Osteoblast (primary cell): Measurements from ENCODE around the gene CCDC154. TPM values are rescaled to one million over a fixed set of nuclear protein-coding genes. Genes with fewer than 3 reads are reported as not detected.

Experiments used
- DNase-seq: peaks from one replicate; pipeline ENCODE4 v3.0.0; 2011; ENCODE audit warnings: low spot score, mixed read lengths; ENCODE audit not compliant: insufficient read length; ENCODE audit errors: missing footprints
- H2AFZ ChIP-seq: 2 replicates; pipeline ENCODE4 v1.6.0; 2011; ENCODE audit warnings: mild to moderate bottlenecking, low read length
- H3K27ac ChIP-seq: 2 replicates; pipeline ENCODE4 v1.5.1; 2011; ENCODE audit warnings: mild to moderate bottlenecking, low read depth, low read length, moderate library complexity
- H3K27me3 ChIP-seq: 2 replicates; pipeline ENCODE4 v1.6.0; 2012; ENCODE audit warnings: mild to moderate bottlenecking, control low read depth, inconsistent platforms, low read length, moderate library complexity; ENCODE audit not compliant: insufficient read depth
- H3K36me3 ChIP-seq: 2 replicates; pipeline ENCODE4 v1.5.1; 2011; ENCODE audit warnings: mild to moderate bottlenecking, low read length, control low read depth, moderate library complexity; ENCODE audit not compliant: insufficient read depth
- H3K4me1 ChIP-seq: 2 replicates; pipeline ENCODE4 v1.5.1; 2011; ENCODE audit warnings: mild to moderate bottlenecking, low read length, control low read depth, moderate library complexity; ENCODE audit not compliant: insufficient read depth
- H3K4me2 ChIP-seq: 2 replicates; pipeline ENCODE4 v1.6.0; 2011; ENCODE audit warnings: mild to moderate bottlenecking, low read length; ENCODE audit not compliant: insufficient read depth
- H3K4me3 ChIP-seq: fragments of 200-600 bp; sonication (generic); 3 replicates; pipeline ENCODE4 v1.5.1; 2012; ENCODE audit warnings: mild to moderate bottlenecking, low read length, inconsistent platforms; ENCODE audit not compliant: insufficient read depth
- H3K79me2 ChIP-seq: 2 replicates; pipeline ENCODE4 v1.6.0; 2012; ENCODE audit warnings: mild to moderate bottlenecking, low read length, control low read depth, inconsistent platforms; ENCODE audit not compliant: insufficient read depth
- H3K9me3 ChIP-seq: 2 replicates; pipeline ENCODE4 v1.5.1; 2011; ENCODE audit warnings: low read depth, low read length, control low read depth
- H4K20me1 ChIP-seq: 2 replicates; pipeline ENCODE4 v1.6.0; 2012; ENCODE audit warnings: mild to moderate bottlenecking, low read length, control low read depth; ENCODE audit not compliant: insufficient read depth
- total RNA-seq: library from RNA; depleted of rRNA; stranded (reverse); fragments of >200 nt; gene quantifications from 2 replicates; pipeline ENCODE4 v1.2.3, GENCODE V29; 2012
- TF ChIP-seq, protein P1 (sequence below): IDR thresholded peaks from 2 replicates; pipeline ENCODE4 v1.5.1; 2011; ENCODE audit warnings: mild to moderate bottlenecking, low read depth, low read length, moderate library complexity; ENCODE audit errors: extremely low read depth

The CCDC154 gene
- total RNA-seq, 1 donor, result 0.36 TPM

- Histone ChIP-seq H3K79me2 (no peaks in the 10 kb centered on the region), H3K4me1 (peaks cover 4% of the 10 kb centered on the region), H3K4me3 (no peak overlapping the region), H3K27me3 (no peaks in the 10 kb centered on the region), H2AFZ (no peak overlapping the region), H3K27ac (no peak overlapping the region), H3K36me3 (no peaks in the 10 kb centered on the region), H3K4me2 (no peak overlapping the region), H3K9me3 (no peaks in the 10 kb centered on the region), H4K20me1 (no peaks in the 10 kb centered on the region)
- TF ChIP-seq, protein P1, sequence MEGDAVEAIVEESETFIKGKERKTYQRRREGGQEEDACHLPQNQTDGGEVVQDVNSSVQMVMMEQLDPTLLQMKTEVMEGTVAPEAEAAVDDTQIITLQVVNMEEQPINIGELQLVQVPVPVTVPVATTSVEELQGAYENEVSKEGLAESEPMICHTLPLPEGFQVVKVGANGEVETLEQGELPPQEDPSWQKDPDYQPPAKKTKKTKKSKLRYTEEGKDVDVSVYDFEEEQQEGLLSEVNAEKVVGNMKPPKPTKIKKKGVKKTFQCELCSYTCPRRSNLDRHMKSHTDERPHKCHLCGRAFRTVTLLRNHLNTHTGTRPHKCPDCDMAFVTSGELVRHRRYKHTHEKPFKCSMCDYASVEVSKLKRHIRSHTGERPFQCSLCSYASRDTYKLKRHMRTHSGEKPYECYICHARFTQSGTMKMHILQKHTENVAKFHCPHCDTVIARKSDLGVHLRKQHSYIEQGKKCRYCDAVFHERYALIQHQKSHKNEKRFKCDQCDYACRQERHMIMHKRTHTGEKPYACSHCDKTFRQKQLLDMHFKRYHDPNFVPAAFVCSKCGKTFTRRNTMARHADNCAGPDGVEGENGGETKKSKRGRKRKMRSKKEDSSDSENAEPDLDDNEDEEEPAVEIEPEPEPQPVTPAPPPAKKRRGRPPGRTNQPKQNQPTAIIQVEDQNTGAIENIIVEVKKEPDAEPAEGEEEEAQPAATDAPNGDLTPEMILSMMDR, result no peak
- DNase-seq, result no peak
Measured at GRCh38 chr16:1488054-1488601, 43.8 kb upstream of the CCDC154 start.

- no peaks in the 10 kb centered on the region for H3K9me3 ChIP-seq
- DNase-seq, result no peak
- H3K79me2 ChIP-seq, result no peaks in the 10 kb centered on the region
- H2AFZ ChIP-seq, result no peak overlapping the region
- TF ChIP-seq, protein P1, result no peak
- no peaks in the 10 kb centered on the region for H3K36me3 ChIP-seq
- no peaks in the 10 kb centered on the region for H3K27me3 ChIP-seq
- H3K4me2 ChIP-seq, result no peak overlapping the region
- peaks cover under 1% of the 10 kb centered on the region for H3K4me1 ChIP-seq
- no peaks in the 10 kb centered on the region for H4K20me1 ChIP-seq
- H3K27ac ChIP-seq, result no peak overlapping the region
- H3K4me3 ChIP-seq, result no peak overlapping the region
Measured at GRCh38 chr16:1487395-1488053, 43.2 kb upstream of the CCDC154 start.

DNA sequence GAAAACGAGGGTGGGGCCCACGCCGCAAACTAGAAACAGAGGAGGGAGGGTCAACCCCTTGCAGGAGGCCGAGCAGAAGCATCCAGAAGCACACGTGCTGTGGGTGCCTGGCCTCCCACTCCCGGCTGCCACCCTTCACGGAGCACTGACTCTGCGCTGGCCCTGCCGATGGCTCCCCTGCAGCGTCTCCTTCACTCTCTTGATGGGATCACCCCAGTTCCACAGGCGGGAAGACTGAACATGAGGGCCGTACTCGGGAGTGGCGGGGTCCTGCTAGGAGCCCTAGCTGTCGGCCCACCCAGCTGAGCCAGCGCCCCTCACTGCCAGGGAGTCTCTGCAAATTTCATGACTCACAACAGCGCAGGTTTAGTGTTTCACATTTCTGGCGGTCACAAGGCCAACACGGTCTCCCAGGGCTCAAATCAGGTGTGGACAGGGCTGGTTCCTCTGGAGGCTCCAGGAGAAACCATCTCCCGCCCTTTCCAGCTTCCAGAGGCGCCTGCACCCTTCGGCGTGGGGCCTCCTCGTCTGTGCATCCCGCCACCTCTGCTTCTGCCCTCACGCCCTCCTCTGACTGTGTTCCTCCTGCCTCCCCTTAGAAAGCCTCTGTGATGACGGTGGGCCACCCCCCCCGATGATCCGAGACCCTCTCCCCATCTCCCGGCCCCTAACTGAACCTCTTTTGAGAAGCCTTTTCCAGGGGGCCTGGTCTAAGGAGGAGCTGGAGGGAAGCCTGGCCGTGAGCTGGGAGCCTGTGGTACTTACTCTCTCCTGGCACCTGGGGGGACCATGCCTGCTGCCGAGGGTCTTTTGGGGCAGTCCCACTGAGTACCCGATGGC is 42.4 kb upstream of the CCDC154 start:
- no peak for DNase-seq
- H3K9me3 ChIP-seq, result no peaks in the 10 kb centered on the region
- no peak overlapping the region for H3K4me3 ChIP-seq
- H2AFZ ChIP-seq, result no peak overlapping the region
- no peaks in the 10 kb centered on the region for H3K27me3 ChIP-seq
- H3K36me3 ChIP-seq, result no peaks in the 10 kb centered on the region
- H3K4me1 ChIP-seq, result no peaks in the 10 kb centered on the region
- TF ChIP-seq, protein P1, result no peak
- no peaks in the 10 kb centered on the region for H3K79me2 ChIP-seq
- H3K27ac ChIP-seq, result no peak overlapping the region
- H3K4me2 ChIP-seq, result no peak overlapping the region
- no peaks in the 10 kb centered on the region for H4K20me1 ChIP-seq
